ENCODE data around the gene SLC19A2. TPM values are rescaled to one million over a fixed set of nuclear protein-coding genes. Genes with fewer than 3 reads are reported as not detected.

The SLC19A2 gene
- total RNA-seq, 2 experiments from 2014 or later: 3.2 to 6.5 TPM

- ChIA-PET CTCF (ENCODE audit: unreplicated experiment) (no interaction called here), POLR2A (interaction anchor here (0.6 kb wide), 1 partner anchor 18 kb away, joined by 4 read pairs; no protein-coding TSS in a partner anchor)
- Histone ChIP-seq H3K9me2 (ENCODE audit: insufficient read depth, low read length) (no peaks in the 10 kb centered on the region), H4K20me1 (ENCODE audit: insufficient read depth, low read length) (no peaks in the 10 kb centered on the region), H2AFZ (ENCODE audit: low read length) (peak overlapping the region; percentile 98; the same call in 1 of the 2 replicates), H3K4me2 (ENCODE audit: low read length) (peak overlapping the region; percentile 96; the same call in 1 of the 2 replicates), H3K27ac (ENCODE audit: low read depth, low read length, poor library complexity, severe bottlenecking) (no peak overlapping the region), H3K9me3 (ENCODE audit: low read length) (no peaks in the 10 kb centered on the region), H3K4me1 (ENCODE audit: insufficient read depth, low read length, poor library complexity, severe bottlenecking) (peaks cover 10% of the 10 kb centered on the region), H3K79me2 (ENCODE audit: insufficient read depth, low read depth, low read length) (no peaks in the 10 kb centered on the region), H3K36me3 (ENCODE audit: insufficient read depth, low read length) (no peaks in the 10 kb centered on the region), H3K4me3 (ENCODE audit: low read depth, low read length, poor library complexity, severe bottlenecking) (no peak overlapping the region)
- no peak for DNase-seq (ENCODE audit: low spot score)
- intact Hi-C loops (cut with micrococcal nuclease; ENCODE audit: unreplicated experiment): loop anchor here (2.0 to 5.0 kb wide), 5 partner anchors 120 to 380 kb away; partner anchors contain the start of genes ATP1B1, BLZF1, METTL18 and NME7
- TF ChIP-seq CTCF (conservative IDR thresholded peaks at IDR 0.05; ENCODE audit: low read length) (no peak), EZH2phosphoT487 (IDR thresholded peaks at IDR 0.05; ENCODE audit: borderline replicate concordance, low read depth, low read length) (no peak)
- no TSS peak for BruUV-seq (replicated peaks)
Observed at GRCh38 chr1:169487133-169487532, 1.4 kb upstream of the SLC19A2 start.

- Histone ChIP-seq H3K27ac (ENCODE audit: low read depth, low read length, poor library complexity, severe bottlenecking) (no peak overlapping the region), H3K9me2 (ENCODE audit: insufficient read depth, low read length) (no peaks in the 10 kb centered on the region), H3K79me2 (ENCODE audit: insufficient read depth, low read depth, low read length) (no peaks in the 10 kb centered on the region), H3K36me3 (ENCODE audit: insufficient read depth, low read length) (no peaks in the 10 kb centered on the region), H4K20me1 (ENCODE audit: insufficient read depth, low read length) (no peaks in the 10 kb centered on the region), H3K4me2 (ENCODE audit: low read length) (peak overlapping the region; percentile 96), H3K4me1 (ENCODE audit: insufficient read depth, low read length, poor library complexity, severe bottlenecking) (peaks cover 10% of the 10 kb centered on the region), H2AFZ (ENCODE audit: low read length) (peak overlapping the region; percentile 98), H3K9me3 (ENCODE audit: low read length) (no peaks in the 10 kb centered on the region), H3K4me3 (ENCODE audit: low read depth, low read length, poor library complexity, severe bottlenecking) (peak overlapping the region; percentile 76)
- no peak for TF ChIP-seq CTCF (conservative IDR thresholded peaks at IDR 0.05; ENCODE audit: low read length)
- no peak for TF ChIP-seq EZH2phosphoT487 (IDR thresholded peaks at IDR 0.05; ENCODE audit: borderline replicate concordance, low read depth, low read length)
- DNase-seq (ENCODE audit: low spot score): no peak
- TSS peak; percentile 85 for BruUV-seq (replicated peaks)
- ChIA-PET POLR2A (interaction anchor here (0.6 kb wide), 1 partner anchor 18 kb away, joined by 4 read pairs; no protein-coding TSS in a partner anchor), CTCF (ENCODE audit: unreplicated experiment) (no interaction called here)
- intact Hi-C loops (cut with micrococcal nuclease; ENCODE audit: unreplicated experiment): loop anchor here (2.0 to 5.0 kb wide), 5 partner anchors 119 to 379 kb away; partner anchors contain the start of genes ATP1B1, BLZF1, METTL18 and NME7
Observed at GRCh38 chr1:169486281-169487051, 722 bp upstream of the SLC19A2 start.

All from OCI-LY7 (cell line).